ENCODE data around the gene METTL1. TPM values are rescaled to one million over a fixed set of nuclear protein-coding genes. Genes with fewer than 3 reads are reported as not detected.

METTL1 gene
- total RNA-seq, 4 donors from 2014 or later = 6.5 to 22.7 (median 17.9) TPM

DNA sequence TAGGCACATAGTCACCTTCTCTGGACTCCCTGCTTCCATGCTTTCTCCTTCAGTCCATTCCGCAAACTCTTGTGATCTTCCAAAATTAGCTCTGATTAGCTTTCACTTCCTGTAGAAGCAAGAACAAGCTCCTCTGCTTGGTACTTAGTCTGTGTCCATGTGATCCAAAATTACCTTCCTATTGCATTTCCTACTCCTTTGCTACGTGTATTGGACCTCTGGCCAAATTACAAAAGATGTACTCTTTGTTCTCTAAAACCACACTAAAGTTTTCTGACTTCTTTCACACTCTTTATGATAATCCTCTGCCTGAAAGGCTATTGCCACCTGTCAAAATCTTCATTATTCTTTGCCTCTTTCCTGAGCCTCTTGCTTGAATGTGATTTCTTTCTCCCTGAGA, 9.9 kb upstream of the METTL1 start:
- TF ChIP-seq, protein P1, sequence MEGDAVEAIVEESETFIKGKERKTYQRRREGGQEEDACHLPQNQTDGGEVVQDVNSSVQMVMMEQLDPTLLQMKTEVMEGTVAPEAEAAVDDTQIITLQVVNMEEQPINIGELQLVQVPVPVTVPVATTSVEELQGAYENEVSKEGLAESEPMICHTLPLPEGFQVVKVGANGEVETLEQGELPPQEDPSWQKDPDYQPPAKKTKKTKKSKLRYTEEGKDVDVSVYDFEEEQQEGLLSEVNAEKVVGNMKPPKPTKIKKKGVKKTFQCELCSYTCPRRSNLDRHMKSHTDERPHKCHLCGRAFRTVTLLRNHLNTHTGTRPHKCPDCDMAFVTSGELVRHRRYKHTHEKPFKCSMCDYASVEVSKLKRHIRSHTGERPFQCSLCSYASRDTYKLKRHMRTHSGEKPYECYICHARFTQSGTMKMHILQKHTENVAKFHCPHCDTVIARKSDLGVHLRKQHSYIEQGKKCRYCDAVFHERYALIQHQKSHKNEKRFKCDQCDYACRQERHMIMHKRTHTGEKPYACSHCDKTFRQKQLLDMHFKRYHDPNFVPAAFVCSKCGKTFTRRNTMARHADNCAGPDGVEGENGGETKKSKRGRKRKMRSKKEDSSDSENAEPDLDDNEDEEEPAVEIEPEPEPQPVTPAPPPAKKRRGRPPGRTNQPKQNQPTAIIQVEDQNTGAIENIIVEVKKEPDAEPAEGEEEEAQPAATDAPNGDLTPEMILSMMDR (IDR thresholded peaks at IDR 0.05 in 4 of 5, conservative IDR thresholded peaks at IDR 0.05 in 1 of 5) = no peak
- no peak for TF ChIP-seq POLR2A (IDR thresholded peaks at IDR 0.05)
- H3K4me3 ChIP-seq = no peak overlapping the region
- peaks cover under 1 to 22% of the 10 kb centered on the region in 2 donors for H3K36me3 ChIP-seq
- H3K4me1 ChIP-seq = peaks cover 9 to 15% of the 10 kb centered on the region in 2 donors
- no peak overlapping the region for H3K27ac ChIP-seq
- no peaks in the 10 kb centered on the region for H3K27me3 ChIP-seq
- no peaks in the 10 kb centered on the region for H3K9me3 ChIP-seq
- DNase-seq = no peak
- intact Hi-C loops (cut with DNase I; ENCODE audit: low total_unique reads) (loop anchor here (1.0 to 5.0 kb wide), 4 partner anchors 10 to 124 kb away; partner anchors contain the start of genes EEF1AKMT3, METTL1 and TSPAN31), in situ Hi-C loops (cut with MboI; ENCODE audit: low sequenced_read_pairs in 4 of 4) (loop anchor here in 1 of 4 donors (5.0 kb wide), 1 partner anchor 126 kb away; no protein-coding TSS in a partner anchor)
- no peak for ATAC-seq

DNA sequence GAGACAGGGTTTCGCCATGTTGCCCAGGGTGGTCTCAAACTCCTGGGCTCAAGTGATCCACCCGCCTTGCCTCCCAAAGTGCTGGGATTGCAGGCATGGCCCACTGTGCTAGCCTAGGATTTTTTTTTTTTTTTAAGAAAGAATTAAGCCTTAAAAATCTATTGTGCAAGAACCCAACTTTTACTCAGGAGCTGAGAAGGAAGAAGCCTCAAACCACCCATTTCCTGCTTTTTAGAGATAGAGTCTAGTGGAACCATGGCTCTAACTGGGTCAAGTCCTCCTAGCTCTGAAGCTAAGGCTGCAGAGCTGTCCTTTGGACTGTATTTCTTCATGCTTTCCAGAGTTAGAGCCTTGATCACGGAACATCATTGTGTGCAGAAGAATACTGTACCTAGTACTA, 9.3 kb upstream of the METTL1 start:
- intact Hi-C loops (cut with DNase I; ENCODE audit: low total_unique reads) (loop anchor here (5.0 kb wide), 2 partner anchors 34 to 51 kb away; partner anchors contain the start of gene TSPAN31), in situ Hi-C loops (cut with MboI; ENCODE audit: low sequenced_read_pairs in 4 of 4) (loop anchor here in 1 of 4 donors (5.0 kb wide), 1 partner anchor 126 kb away; no protein-coding TSS in a partner anchor)
- H3K4me3 ChIP-seq = no peak overlapping the region
- no peaks in the 10 kb centered on the region for H3K27me3 ChIP-seq
- no peaks in the 10 kb centered on the region for H3K9me3 ChIP-seq
- no peak overlapping the region for H3K27ac ChIP-seq
- no peak for TF ChIP-seq POLR2A (IDR thresholded peaks at IDR 0.05)
- TF ChIP-seq, protein P1 (IDR thresholded peaks at IDR 0.05 in 4 of 5, conservative IDR thresholded peaks at IDR 0.05 in 1 of 5) = no peak
- no peak for DNase-seq
- H3K4me1 ChIP-seq = peaks cover 9 to 15% of the 10 kb centered on the region in 2 donors
- ATAC-seq = no peak
- H3K36me3 ChIP-seq = peaks cover 0 to 16% of the 10 kb centered on the region in 2 donors

DNA sequence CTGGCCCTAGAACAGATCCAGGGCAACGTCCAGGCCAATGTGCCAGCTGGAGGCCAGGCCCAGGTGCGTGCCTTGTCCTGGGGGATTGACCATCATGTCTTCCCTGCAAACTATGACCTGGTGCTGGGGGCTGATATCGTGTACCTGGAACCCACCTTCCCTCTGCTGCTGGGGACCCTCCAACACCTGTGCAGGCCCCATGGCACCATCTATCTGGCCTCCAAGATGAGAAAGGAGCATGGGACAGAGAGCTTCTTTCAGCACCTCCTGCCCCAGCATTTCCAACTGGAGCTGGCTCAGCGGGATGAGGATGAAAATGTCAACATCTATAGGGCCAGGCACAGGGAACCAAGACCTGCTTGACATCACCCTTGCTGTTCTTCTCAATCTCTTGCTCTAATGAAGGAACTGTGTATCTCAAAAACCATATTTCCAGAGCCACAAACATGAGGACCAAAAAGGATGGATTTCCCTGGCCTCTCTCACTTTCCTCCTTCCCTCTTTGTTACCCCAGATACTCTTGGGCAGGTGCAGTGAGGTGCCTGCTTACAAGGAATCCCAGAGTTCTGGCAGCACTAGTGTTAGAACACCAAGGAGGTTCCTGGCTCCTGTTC, 8.5 kb upstream of the METTL1 start:
- H3K27ac ChIP-seq = no peak overlapping the region
- DNase-seq (no peak), ATAC-seq (no peak)
- H3K36me3 ChIP-seq = peaks cover 0 to 14% of the 10 kb centered on the region in 2 donors
- TF ChIP-seq, protein P1 (IDR thresholded peaks at IDR 0.05 in 4 of 5, conservative IDR thresholded peaks at IDR 0.05 in 1 of 5) = no peak
- TF ChIP-seq POLR2A (IDR thresholded peaks at IDR 0.05) = no peak
- H3K4me3 ChIP-seq = no peak overlapping the region
- in situ Hi-C loops (cut with MboI; ENCODE audit: low sequenced_read_pairs in 4 of 4) (loop anchor here in 1 of 4 donors (5.0 kb wide), 1 partner anchor 127 kb away; no protein-coding TSS in a partner anchor), intact Hi-C loops (cut with DNase I; ENCODE audit: low total_unique reads) (loop anchor here (5.0 kb wide), 2 partner anchors 33 to 52 kb away; partner anchors contain the start of gene TSPAN31)
- no peaks in the 10 kb centered on the region for H3K27me3 ChIP-seq
- no peaks in the 10 kb centered on the region for H3K9me3 ChIP-seq
- H3K4me1 ChIP-seq = peaks cover 9 to 15% of the 10 kb centered on the region in 2 donors

- Histone ChIP-seq H3K27ac (no peak overlapping the region), H3K36me3 (peaks cover 0 to 10% of the 10 kb centered on the region in 2 donors), H3K27me3 (no peaks in the 10 kb centered on the region), H3K4me3 (no peak overlapping the region), H3K9me3 (no peaks in the 10 kb centered on the region), H3K4me1 (peaks cover 9 to 15% of the 10 kb centered on the region in 2 donors)
- in situ Hi-C loops (cut with MboI; ENCODE audit: low sequenced_read_pairs in 4 of 4) (loop anchor here in 1 of 4 donors (5.0 kb wide), 1 partner anchor 128 kb away; no protein-coding TSS in a partner anchor), intact Hi-C loops (cut with DNase I; ENCODE audit: low total_unique reads) (loop anchor here (5.0 kb wide), 2 partner anchors 32 to 53 kb away; partner anchors contain the start of gene TSPAN31)
- no peak for DNase-seq
- no peak for ATAC-seq
- TF ChIP-seq POLR2A (IDR thresholded peaks at IDR 0.05) = no peak
- TF ChIP-seq, protein P1 (IDR thresholded peaks at IDR 0.05 in 4 of 5, conservative IDR thresholded peaks at IDR 0.05 in 1 of 5) = no peak
Observed at GRCh38 chr12:57779736-57780135, 7.8 kb upstream of the METTL1 start.
